ENCODE measurements around the gene DNAH5. TPM values are rescaled to one million over a fixed set of nuclear protein-coding genes. Genes with fewer than 3 reads are reported as not detected.

Gene DNAH5
- total RNA-seq, 1 experiment from 2014 or later: 9.7 TPM

- no peak for TF ChIP-seq EZH2 (IDR thresholded peaks at IDR 0.05; ENCODE audit: low read depth)
- TF ChIP-seq CTCF (conservative IDR thresholded peaks at IDR 0.05): peak; percentile 89
- Histone ChIP-seq H2AFZ (no peak overlapping the region), H3K9me2 (ENCODE audit: insufficient read depth) (no peaks in the 10 kb centered on the region), H3K9me3 (ENCODE audit: insufficient read depth, low read depth) (no peaks in the 10 kb centered on the region), H3F3A (ENCODE audit: insufficient read depth, low read depth) (no peaks in the 10 kb centered on the region), H3K4me2 (no peak overlapping the region), H4K20me1 (ENCODE audit: insufficient read depth) (no peaks in the 10 kb centered on the region), H3K4me3 (no peak overlapping the region), H3K36me3 (ENCODE audit: low read depth) (no peaks in the 10 kb centered on the region), H3K27me3 (ENCODE audit: insufficient read depth, low read depth) (no peaks in the 10 kb centered on the region), H3K79me2 (ENCODE audit: low read depth) (no peaks in the 10 kb centered on the region), H3K4me1 (replicated peaks; ENCODE audit: insufficient read depth) (peaks cover 11% of the 10 kb centered on the region), H3K27ac (no peak overlapping the region)
- POLR2A ChIA-PET (ENCODE audit: unreplicated experiment): interaction anchor here (0.5 kb wide), 1 partner anchor 1299 kb away, joined by 5 read pairs; no protein-coding TSS in a partner anchor
- peak in 1 of 2 experiments; percentile 51 for DNase-seq
- BruUV-seq (replicated peaks): no TSS peak
- intact Hi-C loops (cut with micrococcal nuclease; ENCODE audit: unreplicated experiment): loop anchor here (2.0 to 10.0 kb wide), 4 partner anchors 125 to 1664 kb away; no protein-coding TSS in a partner anchor
- CTCF ChIA-PET: interaction anchor here (0.5 to 1.3 kb wide), 4 partner anchors 28 to 1731 kb away, joined by 3 to 6 read pairs (median 4); no protein-coding TSS in a partner anchor
Measured at GRCh38 chr5:13957032-13957645, 12.7 kb upstream of the DNAH5 start.

GRCh38 chr5:13956471-13956870 lies 12.0 kb upstream of the DNAH5 start:
- CTCF ChIA-PET: interaction anchor here (1.2 to 1.3 kb wide), 2 partner anchors 29 to 477 kb away, joined by 4 to 6 read pairs; no protein-coding TSS in a partner anchor

GRCh38 chr5:13955896-13956295 lies 11.4 kb upstream of the DNAH5 start:
- Histone ChIP-seq H3F3A (ENCODE audit: insufficient read depth, low read depth) (no peaks in the 10 kb centered on the region), H3K9me3 (ENCODE audit: insufficient read depth, low read depth) (no peaks in the 10 kb centered on the region), H3K27ac (no peak overlapping the region), H3K9me2 (ENCODE audit: insufficient read depth) (no peaks in the 10 kb centered on the region), H3K27me3 (ENCODE audit: insufficient read depth, low read depth) (no peaks in the 10 kb centered on the region), H4K20me1 (ENCODE audit: insufficient read depth) (no peaks in the 10 kb centered on the region), H3K4me3 (no peak overlapping the region), H3K4me2 (no peak overlapping the region), H2AFZ (no peak overlapping the region), H3K4me1 (replicated peaks; ENCODE audit: insufficient read depth) (peaks cover 8% of the 10 kb centered on the region), H3K36me3 (ENCODE audit: low read depth) (no peaks in the 10 kb centered on the region), H3K79me2 (ENCODE audit: low read depth) (no peaks in the 10 kb centered on the region)
- DNase-seq: no peak
- CTCF ChIA-PET: interaction anchor here (0.6 kb wide), 1 partner anchor 344 kb away, joined by 3 read pairs; no protein-coding TSS in a partner anchor
- POLR2A ChIA-PET (ENCODE audit: unreplicated experiment): no interaction called here
- BruUV-seq (replicated peaks): no TSS peak
- intact Hi-C loops (cut with micrococcal nuclease; ENCODE audit: unreplicated experiment): loop anchor here (2.0 to 10.0 kb wide), 4 partner anchors 124 to 1663 kb away; no protein-coding TSS in a partner anchor
- TF ChIP-seq EZH2 (IDR thresholded peaks at IDR 0.05; ENCODE audit: low read depth): no peak

More at GRCh38 chr5:13956471-13956870, 12.0 kb upstream of the DNAH5 start:
- H4K20me1 ChIP-seq (ENCODE audit: insufficient read depth): no peaks in the 10 kb centered on the region
- H3K27me3 ChIP-seq (ENCODE audit: insufficient read depth, low read depth): no peaks in the 10 kb centered on the region
- no peaks in the 10 kb centered on the region for H3F3A ChIP-seq (ENCODE audit: insufficient read depth, low read depth)
- POLR2A ChIA-PET (ENCODE audit: unreplicated experiment): no interaction called here
- no peak overlapping the region for H3K27ac ChIP-seq
- DNase-seq: no peak
- H3K9me2 ChIP-seq (ENCODE audit: insufficient read depth): no peaks in the 10 kb centered on the region
- BruUV-seq (replicated peaks): no TSS peak
- no peak for TF ChIP-seq EZH2 (IDR thresholded peaks at IDR 0.05; ENCODE audit: low read depth)
- TF ChIP-seq CTCF (conservative IDR thresholded peaks at IDR 0.05): no peak
- H2AFZ ChIP-seq: no peak overlapping the region
- no peak overlapping the region for H3K4me2 ChIP-seq
- H3K79me2 ChIP-seq (ENCODE audit: low read depth): no peaks in the 10 kb centered on the region
- H3K9me3 ChIP-seq (ENCODE audit: insufficient read depth, low read depth): no peaks in the 10 kb centered on the region
- no peaks in the 10 kb centered on the region for H3K36me3 ChIP-seq (ENCODE audit: low read depth)
- peaks cover 8% of the 10 kb centered on the region for H3K4me1 ChIP-seq (replicated peaks; ENCODE audit: insufficient read depth)
- intact Hi-C loops (cut with micrococcal nuclease; ENCODE audit: unreplicated experiment): loop anchor here (2.0 to 10.0 kb wide), 4 partner anchors 124 to 1664 kb away; no protein-coding TSS in a partner anchor
- H3K4me3 ChIP-seq: no peak overlapping the region

All from PC-9 (cell line).